AG09319 (cell line): Measurements from ENCODE around the gene PLA2G2C.

Experiments
- DNase-seq: peaks from one replicate; pipeline ENCODE4 v3.0.0-alpha.2; 2010; ENCODE audit warnings: low read depth; ENCODE audit errors: extremely low read depth
- TF ChIP-seq, protein P1 (sequence below): IDR thresholded peaks from 2 replicates; pipeline ENCODE4 v1.5.1; 2011; ENCODE audit warnings: low read depth, mild to moderate bottlenecking, inconsistent platforms, low read length, moderate library complexity

Gene PLA2G2C

DNA sequence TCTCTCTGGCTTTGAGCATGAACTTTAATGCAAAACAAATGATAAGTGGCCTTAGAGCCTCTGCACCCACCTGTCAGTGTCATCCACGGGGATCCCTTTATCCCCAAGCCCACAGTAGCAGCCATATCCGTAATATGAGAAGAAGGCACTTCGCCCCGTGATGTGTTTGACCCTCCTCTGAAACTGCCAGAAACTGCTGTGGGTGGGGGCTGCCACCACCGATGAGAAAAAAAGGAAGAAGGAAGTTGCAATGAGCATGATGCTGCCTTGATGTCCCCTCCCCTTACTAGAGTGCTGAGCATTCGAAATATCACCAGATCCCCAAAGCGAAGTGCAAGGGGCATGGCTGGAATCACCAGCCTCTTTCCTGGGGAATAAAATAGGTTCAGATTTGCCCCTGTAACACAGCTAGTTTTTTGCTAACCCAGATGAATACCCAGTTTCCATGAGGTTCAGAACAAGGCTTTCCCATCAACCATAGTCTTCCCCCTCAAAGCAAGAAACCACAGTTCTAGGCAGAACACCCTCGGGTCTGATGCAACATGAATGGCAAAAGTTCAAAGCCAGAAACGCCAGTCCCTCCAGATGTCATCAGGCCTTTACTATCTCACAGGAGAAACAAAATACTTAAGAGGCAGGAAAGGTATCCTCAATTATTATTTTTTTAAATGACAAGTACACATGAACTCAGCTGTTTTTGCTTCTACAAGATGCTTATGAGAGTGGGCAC, 11.2 kb downstream of the PLA2G2C start:
- no peak for DNase-seq

GRCh38 chr1:20172033-20172590, 14.2 kb downstream of the PLA2G2C start:
- no peak for DNase-seq
- TF ChIP-seq, protein P1, sequence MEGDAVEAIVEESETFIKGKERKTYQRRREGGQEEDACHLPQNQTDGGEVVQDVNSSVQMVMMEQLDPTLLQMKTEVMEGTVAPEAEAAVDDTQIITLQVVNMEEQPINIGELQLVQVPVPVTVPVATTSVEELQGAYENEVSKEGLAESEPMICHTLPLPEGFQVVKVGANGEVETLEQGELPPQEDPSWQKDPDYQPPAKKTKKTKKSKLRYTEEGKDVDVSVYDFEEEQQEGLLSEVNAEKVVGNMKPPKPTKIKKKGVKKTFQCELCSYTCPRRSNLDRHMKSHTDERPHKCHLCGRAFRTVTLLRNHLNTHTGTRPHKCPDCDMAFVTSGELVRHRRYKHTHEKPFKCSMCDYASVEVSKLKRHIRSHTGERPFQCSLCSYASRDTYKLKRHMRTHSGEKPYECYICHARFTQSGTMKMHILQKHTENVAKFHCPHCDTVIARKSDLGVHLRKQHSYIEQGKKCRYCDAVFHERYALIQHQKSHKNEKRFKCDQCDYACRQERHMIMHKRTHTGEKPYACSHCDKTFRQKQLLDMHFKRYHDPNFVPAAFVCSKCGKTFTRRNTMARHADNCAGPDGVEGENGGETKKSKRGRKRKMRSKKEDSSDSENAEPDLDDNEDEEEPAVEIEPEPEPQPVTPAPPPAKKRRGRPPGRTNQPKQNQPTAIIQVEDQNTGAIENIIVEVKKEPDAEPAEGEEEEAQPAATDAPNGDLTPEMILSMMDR = no peak

More for the DNA sequence above, 11.2 kb downstream of the PLA2G2C start:
- TF ChIP-seq, protein P1 = no peak

DNA sequence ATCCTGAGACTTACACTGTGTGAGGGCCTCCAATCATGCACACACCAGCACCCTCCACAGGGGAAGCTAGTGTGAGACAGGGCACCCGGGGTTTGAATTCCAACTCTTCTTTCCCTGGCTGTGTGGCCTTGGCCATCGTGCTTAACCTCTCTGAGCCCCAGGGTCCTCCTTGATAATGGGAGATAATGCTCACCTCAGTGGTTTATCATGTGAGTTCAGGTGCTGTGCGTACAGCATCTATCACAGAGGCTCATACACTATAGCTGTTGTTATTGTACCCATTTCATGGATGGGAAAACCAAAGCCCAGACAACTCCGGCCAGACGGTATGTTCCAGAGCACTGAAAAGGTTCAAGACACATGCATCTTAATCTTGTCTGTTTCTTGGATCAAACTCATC, 16.4 kb downstream of the PLA2G2C start:
- DNase-seq = no peak
- TF ChIP-seq, protein P1 = no peak

- TF ChIP-seq, protein P1 = no peak
- no peak for DNase-seq
Observed at GRCh38 chr1:20168564-20169491, 17.5 kb downstream of the PLA2G2C start.

DNA sequence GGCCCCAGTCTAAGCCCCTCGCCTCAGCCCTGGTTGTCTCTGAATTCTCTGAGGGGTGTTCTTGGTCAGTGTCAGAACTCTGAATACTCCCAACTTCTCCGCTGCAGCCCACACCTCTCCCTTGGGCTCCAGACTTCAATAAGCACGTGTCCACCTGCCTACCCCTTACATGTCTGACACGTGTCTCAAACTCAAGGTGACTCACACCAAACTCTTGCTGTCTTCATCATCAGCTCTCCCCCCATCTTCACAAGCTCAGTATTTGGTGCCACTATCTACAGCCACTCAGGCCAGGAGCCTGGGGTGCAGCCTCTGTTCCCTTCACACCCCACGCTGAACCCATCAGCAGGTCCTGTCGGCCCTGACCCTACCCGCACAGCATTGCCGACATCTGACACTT, 19.2 kb downstream of the PLA2G2C start:
- TF ChIP-seq, protein P1 = no peak
- DNase-seq = no peak

DNA sequence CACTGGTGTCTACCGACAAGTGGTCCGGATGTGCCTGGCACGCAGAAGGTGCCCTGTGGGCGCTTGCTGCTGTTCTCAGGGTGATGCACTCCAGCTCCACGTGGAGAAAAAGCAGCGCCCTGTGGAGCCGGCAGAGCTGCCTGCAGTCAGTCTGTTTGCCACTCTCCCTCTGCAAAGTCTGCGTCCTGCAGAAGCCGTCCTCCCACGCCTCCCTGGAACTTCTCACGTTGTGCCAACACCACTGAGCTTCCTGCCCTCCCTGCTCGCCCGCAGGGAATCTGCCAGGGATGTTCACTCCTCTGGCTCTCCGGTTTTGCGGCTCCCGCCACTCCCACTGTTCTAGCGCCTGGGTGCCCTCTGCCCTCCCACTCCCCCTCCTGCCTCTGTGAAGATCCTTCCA, 20.3 kb downstream of the PLA2G2C start:
- TF ChIP-seq, protein P1 = no peak
- DNase-seq = no peak
